Glutamatergic neuron (in vitro differentiated cells): ENCODE data around the gene CNGA4. TPM values are rescaled to one million over a fixed set of nuclear protein-coding genes. Genes with fewer than 3 reads are reported as not detected.

ENCODE experiments used
- DNase-seq: peaks from one replicate; pipeline ENCODE4 v3.0.0; 2022
- H3K27ac Mint-ChIP-seq: one replicate; pipeline ENCODE4 v1.8.0; 2020; ENCODE audit warnings: mild to moderate bottlenecking, mixed read lengths, inconsistent platforms; ENCODE audit not compliant: unreplicated experiment
- H3K27me3 Mint-ChIP-seq: one replicate; pipeline ENCODE4 v1.8.0; 2020; ENCODE audit warnings: mild to moderate bottlenecking, moderate library complexity, mixed read lengths, inconsistent platforms; ENCODE audit not compliant: unreplicated experiment
- H3K36me3 Mint-ChIP-seq: one replicate; pipeline ENCODE4 v1.8.0; 2020; ENCODE audit warnings: mild to moderate bottlenecking, mixed read lengths, inconsistent platforms; ENCODE audit not compliant: unreplicated experiment
- H3K4me1 Mint-ChIP-seq: one replicate; pipeline ENCODE4 v1.8.0; 2020; ENCODE audit warnings: mild to moderate bottlenecking, low read depth, mixed read lengths, inconsistent platforms; ENCODE audit not compliant: unreplicated experiment
- H3K4me3 Mint-ChIP-seq: one replicate; pipeline ENCODE4 v1.8.0; 2020; ENCODE audit warnings: mild to moderate bottlenecking, mixed read lengths, inconsistent platforms; ENCODE audit not compliant: unreplicated experiment
- H3K9me3 Mint-ChIP-seq: one replicate; pipeline ENCODE4 v1.8.0; 2020; ENCODE audit warnings: mild to moderate bottlenecking, moderate library complexity, mixed read lengths, inconsistent platforms; ENCODE audit not compliant: unreplicated experiment
- CTCF ChIP-seq: fragments of 200-600 bp; sonication (generic); IDR thresholded peaks from one replicate; pipeline ENCODE4 v1.5.0; 2021; ENCODE audit not compliant: partially characterized antibody, unreplicated experiment
- total RNA-seq: library from RNA; stranded (reverse); fragmentation: NEBNext Ultra II Directional; extraction: Animal tissue kit (Norgen Biotek cat#: 25700); gene quantifications from one replicate; pipeline ENCODE4 v1.2.1, GENCODE V29; 2021; ENCODE audit not compliant: unreplicated experiment

Gene CNGA4
- total RNA-seq, 1 donor from 2014 or later, result not detected

- H3K9me3 Mint-ChIP-seq, result no peaks in the 10 kb centered on the region
- H3K27me3 Mint-ChIP-seq, result peaks cover 2% of the 10 kb centered on the region
- no peak overlapping the region for H3K27ac Mint-ChIP-seq
- no peak for TF ChIP-seq CTCF
- H3K4me1 Mint-ChIP-seq, result no peaks in the 10 kb centered on the region
- no peak overlapping the region for H3K4me3 Mint-ChIP-seq
- DNase-seq, result no peak
- H3K36me3 Mint-ChIP-seq, result peaks cover 6% of the 10 kb centered on the region
Measured at GRCh38 chr11:6204706-6205105, 34.2 kb upstream of the CNGA4 start.

- H3K27ac Mint-ChIP-seq, result no peak within 1 kb of the TSS
- H3K4me3 Mint-ChIP-seq, result no peak within 1 kb of the TSS
- H3K36me3 Mint-ChIP-seq, result peaks cover 6% of the 10 kb centered on the region
- H3K27me3 Mint-ChIP-seq, result peaks cover 2% of the 10 kb centered on the region
- TF ChIP-seq CTCF, result no peak
- no peak for DNase-seq
- H3K9me3 Mint-ChIP-seq, result no peaks in the 10 kb centered on the region
- no peaks in the 10 kb centered on the region for H3K4me1 Mint-ChIP-seq
Measured at GRCh38 chr11:6205366-6205765, 33.5 kb upstream of the CNGA4 start, which contains the start of gene C11orf42. Gene C11orf42, plus strand, starts transcription at chr11:6205557. Its CDS starts 59 bp downstream, at chr11:6205616.

GRCh38 chr11:6206456-6207180 is 32.3 kb upstream of the CNGA4 start:
- TF ChIP-seq CTCF, result no peak
- Mint-ChIP-seq H3K27ac (no peak overlapping the region), H3K36me3 (peaks cover 6% of the 10 kb centered on the region), H3K27me3 (peaks cover 2% of the 10 kb centered on the region), H3K9me3 (no peaks in the 10 kb centered on the region), H3K4me3 (no peak overlapping the region), H3K4me1 (no peaks in the 10 kb centered on the region)
- DNase-seq, result no peak

- H3K4me3 Mint-ChIP-seq, result no peak overlapping the region
- H3K36me3 Mint-ChIP-seq, result peaks cover 6% of the 10 kb centered on the region
- H3K9me3 Mint-ChIP-seq, result no peaks in the 10 kb centered on the region
- no peak for TF ChIP-seq CTCF
- H3K27ac Mint-ChIP-seq, result no peak overlapping the region
- H3K27me3 Mint-ChIP-seq, result peaks cover 2% of the 10 kb centered on the region
- DNase-seq, result no peak
- H3K4me1 Mint-ChIP-seq, result no peaks in the 10 kb centered on the region
Measured at GRCh38 chr11:6209801-6210200, 29.1 kb upstream of the CNGA4 start.

- no peak for DNase-seq
- peaks cover 6% of the 10 kb centered on the region for H3K36me3 Mint-ChIP-seq
- no peak overlapping the region for H3K27ac Mint-ChIP-seq
- H3K4me3 Mint-ChIP-seq, result no peak overlapping the region
- H3K4me1 Mint-ChIP-seq, result no peaks in the 10 kb centered on the region
- H3K9me3 Mint-ChIP-seq, result no peaks in the 10 kb centered on the region
- peaks cover 2% of the 10 kb centered on the region for H3K27me3 Mint-ChIP-seq
- TF ChIP-seq CTCF, result no peak
Measured at GRCh38 chr11:6210274-6210955, 28.5 kb upstream of the CNGA4 start.
